ENCODE measurements around the gene TBCK. TPM values are rescaled to one million over a fixed set of nuclear protein-coding genes. Genes with fewer than 3 reads are reported as not detected.

Gene TBCK
- total RNA-seq, 1 donor from 2014 or later: 64.2 TPM

GRCh38 chr4:106253364-106254129 lies 62.5 kb downstream of the TBCK start:
- Mint-ChIP-seq H3K9me3 (no peaks in the 10 kb centered on the region), H3K4me3 (no peak overlapping the region)
- DNase-seq (ENCODE audit: low spot score in 2 of 2, unreplicated experiment in 2 of 2): no peak

GRCh38 chr4:106247600-106247999 lies 68.4 kb downstream of the TBCK start:
- Mint-ChIP-seq H3K36me3 (peaks cover 20% of the 10 kb centered on the region), H3K4me1 (peaks cover 2% of the 10 kb centered on the region), H3K9me3 (no peaks in the 10 kb centered on the region), H3K4me3 (no peak overlapping the region), H3K27me3 (ENCODE audit: low read depth) (no peaks in the 10 kb centered on the region), H3K27ac (no peak overlapping the region)
- TF ChIP-seq CTCF (IDR thresholded peaks at IDR 0.05; ENCODE audit: unreplicated experiment): no peak
- DNase-seq (ENCODE audit: low spot score in 2 of 2, unreplicated experiment in 2 of 2): no peak

More at GRCh38 chr4:106253364-106254129, 62.5 kb downstream of the TBCK start:
- Mint-ChIP-seq H3K27ac (no peak overlapping the region), H3K27me3 (ENCODE audit: low read depth) (no peaks in the 10 kb centered on the region), H3K4me1 (peaks cover 4% of the 10 kb centered on the region), H3K36me3 (peaks cover 9% of the 10 kb centered on the region)
- TF ChIP-seq CTCF (IDR thresholded peaks at IDR 0.05; ENCODE audit: unreplicated experiment): no peak

DNA sequence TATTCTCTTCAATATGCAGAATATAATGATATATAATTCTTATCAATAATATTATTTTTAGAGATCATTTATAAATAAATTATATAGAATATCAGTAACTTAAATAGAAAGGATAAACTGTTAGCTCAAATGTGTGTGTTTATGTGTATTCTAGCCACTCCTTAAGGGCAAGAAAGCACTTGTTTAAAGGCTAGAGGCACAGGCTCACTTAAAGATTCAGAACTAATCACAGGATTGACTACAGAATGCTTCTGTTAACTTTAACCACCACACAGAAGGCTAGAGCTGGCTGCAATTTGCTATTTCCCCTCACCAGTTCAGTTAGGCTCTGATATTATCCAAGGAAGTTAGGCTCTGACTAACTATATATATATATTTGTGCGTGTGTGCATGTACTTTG lies 69.6 kb downstream of the TBCK start:
- no peaks in the 10 kb centered on the region for H3K9me3 Mint-ChIP-seq
- TF ChIP-seq CTCF (IDR thresholded peaks at IDR 0.05; ENCODE audit: unreplicated experiment): no peak
- no peaks in the 10 kb centered on the region for H3K27me3 Mint-ChIP-seq (ENCODE audit: low read depth)
- no peak for DNase-seq (ENCODE audit: low spot score in 2 of 2, unreplicated experiment in 2 of 2)
- peaks cover 2% of the 10 kb centered on the region for H3K4me1 Mint-ChIP-seq
- peaks cover 23% of the 10 kb centered on the region for H3K36me3 Mint-ChIP-seq
- no peak overlapping the region for H3K4me3 Mint-ChIP-seq
- H3K27ac Mint-ChIP-seq: no peak overlapping the region

DNA sequence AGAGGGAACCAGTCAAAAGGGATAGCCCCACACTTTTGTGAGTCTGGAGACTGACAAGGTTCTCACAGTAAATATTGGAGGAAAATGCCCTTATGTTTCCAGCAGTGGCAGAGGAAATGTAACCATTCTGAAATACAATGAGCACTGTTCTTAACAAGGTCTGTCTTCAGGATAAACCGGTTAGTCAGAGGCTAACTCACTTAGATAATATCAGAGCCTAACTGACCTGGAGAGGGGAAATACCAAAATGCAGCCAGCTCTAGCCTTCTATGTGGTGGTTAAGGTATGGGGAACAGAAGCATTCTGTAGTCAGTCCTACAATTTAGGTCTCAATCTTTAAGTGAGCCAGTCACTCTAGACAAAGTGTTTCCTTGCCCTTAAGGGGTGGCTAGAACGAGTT lies 70.8 kb downstream of the TBCK start:
- no peak for DNase-seq (ENCODE audit: low spot score in 2 of 2, unreplicated experiment in 2 of 2)
- H3K27me3 Mint-ChIP-seq (ENCODE audit: low read depth): no peaks in the 10 kb centered on the region
- no peak overlapping the region for H3K4me3 Mint-ChIP-seq
- H3K27ac Mint-ChIP-seq: peak overlapping the region; percentile 11
- peaks cover 23% of the 10 kb centered on the region for H3K36me3 Mint-ChIP-seq
- TF ChIP-seq CTCF (IDR thresholded peaks at IDR 0.05; ENCODE audit: unreplicated experiment): no peak
- H3K9me3 Mint-ChIP-seq: no peaks in the 10 kb centered on the region
- peaks cover 2% of the 10 kb centered on the region for H3K4me1 Mint-ChIP-seq

DNA sequence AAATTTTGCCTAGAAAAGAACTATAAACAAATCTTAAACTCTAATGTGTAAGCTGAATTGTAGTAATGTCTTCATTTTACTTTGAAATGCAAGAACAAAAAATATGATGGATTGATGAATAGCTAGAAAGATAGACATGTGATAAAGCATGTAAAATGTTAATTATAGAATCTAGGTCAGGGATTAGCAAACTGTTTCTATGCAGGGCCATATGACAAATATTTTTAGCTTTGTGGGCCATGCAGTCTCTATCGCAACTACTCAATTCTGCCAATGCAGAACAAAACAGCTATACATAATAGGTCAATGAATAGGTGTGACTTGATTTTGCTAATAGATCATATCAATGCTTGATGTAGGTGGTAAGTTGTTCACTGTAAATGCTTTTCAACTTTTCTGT lies 75.3 kb downstream of the TBCK start:
- no peak overlapping the region for H3K27ac Mint-ChIP-seq
- no peak for TF ChIP-seq CTCF (IDR thresholded peaks at IDR 0.05; ENCODE audit: unreplicated experiment)
- H3K9me3 Mint-ChIP-seq: no peaks in the 10 kb centered on the region
- peaks cover 9% of the 10 kb centered on the region for H3K36me3 Mint-ChIP-seq
- H3K27me3 Mint-ChIP-seq (ENCODE audit: low read depth): no peaks in the 10 kb centered on the region
- no peak for DNase-seq (ENCODE audit: low spot score in 2 of 2, unreplicated experiment in 2 of 2)
- H3K4me1 Mint-ChIP-seq: no peaks in the 10 kb centered on the region
- H3K4me3 Mint-ChIP-seq: no peak overlapping the region

Measured in mesothelial cell of epicardium (in vitro differentiated cells).